CD8-positive, alpha-beta memory T cell (primary cell): ENCODE data around the gene LIMD2. TPM values are rescaled to one million over a fixed set of nuclear protein-coding genes. Genes with fewer than 3 reads are reported as not detected.

ENCODE experiments used
- CTCF ChIA-PET: fragments of 350-600 bp; sonication (Branson Sonifier 250); formaldehyde crosslinking; loops from one replicate; lab custom pipeline; 2021; ENCODE audit warnings: antibody characterized with exemption; lab: Charles Lee
- POLR2A ChIA-PET: fragments of 350-600 bp; sonication (Branson Sonifier 250); formaldehyde crosslinking; loops from one replicate; lab custom pipeline; 2021; ENCODE audit warnings: antibody characterized with exemption; lab: Charles Lee
- DNase-seq, 5 donors: peaks; one replicate each; pipeline versions ENCODE4 v3.0.0 to v3.0.0-alpha.2; 2020 to 2022; ENCODE audit warnings: mixed read lengths in 1 of 5
- H3K27ac ChIP-seq: one replicate; pipeline ENCODE4 v1.7.0; 2013; ENCODE audit warnings: low read depth, mild to moderate bottlenecking, low read length, moderate library complexity
- H3K27me3 ChIP-seq: 2 replicates; pipeline ENCODE4 v1.7.0; 2013; ENCODE audit warnings: low read length, mild to moderate bottlenecking; ENCODE audit not compliant: insufficient read depth, poor library complexity, severe bottlenecking
- H3K36me3 ChIP-seq: 2 replicates; pipeline ENCODE4 v1.7.0; 2013; ENCODE audit warnings: mild to moderate bottlenecking, low read length, moderate library complexity; ENCODE audit not compliant: insufficient read depth
- H3K4me1 ChIP-seq: 2 replicates; pipeline ENCODE4 v1.7.0; 2013; ENCODE audit warnings: mild to moderate bottlenecking, low read length, moderate library complexity; ENCODE audit not compliant: insufficient read depth
- H3K4me3 ChIP-seq: 2 replicates; pipeline ENCODE4 v1.7.0; 2013; ENCODE audit warnings: mild to moderate bottlenecking, low read length
- H3K9me3 ChIP-seq: 2 replicates; pipeline ENCODE4 v1.7.0; 2013; ENCODE audit warnings: mild to moderate bottlenecking, low read length
- H3K27ac Mint-ChIP-seq, 8 donors: one replicate each; pipeline ENCODE4 v1.8.0; 2020 to 2021; ENCODE audit warnings: mixed read lengths in 8 of 8, mild to moderate bottlenecking in 6 of 8, inconsistent platforms in 3 of 8, moderate library complexity in 3 of 8
- H3K27me3 Mint-ChIP-seq, 2 donors: one replicate each; pipeline ENCODE4 v1.8.0; 2020 to 2021; ENCODE audit warnings: mixed read lengths in 2 of 2, mild to moderate bottlenecking in 1 of 2, moderate library complexity in 1 of 2
- H3K36me3 Mint-ChIP-seq, 3 donors: one replicate each; pipeline ENCODE4 v1.8.0; 2020 to 2021; ENCODE audit warnings: mixed read lengths in 3 of 3, inconsistent platforms in 1 of 3, mild to moderate bottlenecking in 1 of 3
- H3K4me1 Mint-ChIP-seq, 3 donors: one replicate each; pipeline ENCODE4 v1.8.0; 2020 to 2021; ENCODE audit warnings: mixed read lengths in 3 of 3, inconsistent platforms in 1 of 3, mild to moderate bottlenecking in 1 of 3
- H3K4me3 Mint-ChIP-seq, 7 donors: one replicate each; pipeline ENCODE4 v1.8.0; 2020 to 2021; ENCODE audit warnings: mixed read lengths in 7 of 7, mild to moderate bottlenecking in 6 of 7, moderate library complexity in 4 of 7, inconsistent platforms in 2 of 7
- H3K9me3 Mint-ChIP-seq, 5 donors: one replicate each; pipeline ENCODE4 v1.8.0; 2020 to 2022; ENCODE audit warnings: mixed read lengths in 5 of 5, mild to moderate bottlenecking in 3 of 5, moderate library complexity in 2 of 5, inconsistent platforms in 1 of 5
- polyA plus RNA-seq: library from polyadenylated mRNA; unstranded; fragments of 300-500 nt; fragmentation: Illumina TruSeq; gene quantifications from one replicate; pipeline ENCODE4 v1.2.3, GENCODE V29; 2021
- total RNA-seq, 2 experiments: library from RNA; stranded (reverse); gene quantifications; one replicate each; pipeline ENCODE4 v1.2.3, GENCODE V29; 2021

The LIMD2 gene
- total and polyA plus RNA-seq, 3 experiments from 2014 or later: 236 to 495 (median 240) TPM

DNA sequence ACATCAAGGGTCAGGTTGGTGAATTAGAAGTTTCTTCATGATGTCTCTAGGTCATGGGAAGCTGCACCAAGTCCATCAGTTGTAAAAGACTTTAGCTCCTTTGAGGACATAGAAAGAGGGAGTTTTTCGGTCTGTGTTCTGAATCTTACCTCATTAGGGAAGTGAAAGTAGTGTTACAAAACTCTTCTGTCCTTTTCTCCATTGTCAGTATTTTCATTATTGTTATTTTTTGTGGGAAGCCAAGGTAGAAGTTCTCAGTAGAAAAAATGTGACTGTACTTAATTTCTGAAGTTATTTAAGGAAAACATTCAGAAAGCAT is 53.5 kb downstream of the LIMD2 start:
- POLR2A ChIA-PET: no interaction called here
- CTCF ChIA-PET: no interaction called here
- H3K27me3 ChIP-seq: no peaks in the 10 kb centered on the region
- Mint-ChIP-seq H3K9me3 (no peaks in the 10 kb centered on the region), H3K36me3 (peaks cover 4 to 71% (median 20%) of the 10 kb centered on the region in 3 donors), H3K27ac (peak overlapping the region in 1 of 8 donors; percentile 30), H3K4me1 (peaks cover 11 to 49% (median 39%) of the 10 kb centered on the region in 3 donors), H3K27me3 (no peaks in the 10 kb centered on the region), H3K4me3 (no peak overlapping the region)
- DNase-seq: no peak
- no peak overlapping the region for H3K27ac ChIP-seq
- peaks cover 5% of the 10 kb centered on the region for H3K4me1 ChIP-seq
- H3K4me3 ChIP-seq: no peak overlapping the region
- H3K36me3 ChIP-seq: peaks cover 12% of the 10 kb centered on the region
- H3K9me3 ChIP-seq: no peaks in the 10 kb centered on the region

Other genes with a start within 250 kb of the LIMD2 start
- gene ACE, start 223.1 kb downstream of the LIMD2 start, total RNA-seq: 1 to 10 TPM; 4.6 to 4.7 TPM
- gene ACE, start 223.1 kb downstream of the LIMD2 start, polyA plus RNA-seq: 5.5 TPM
- not detected for gene KCNH6, start 176.8 kb downstream of the LIMD2 start, total RNA-seq
- gene KCNH6, start 176.8 kb downstream of the LIMD2 start, polyA plus RNA-seq: not detected
- gene DCAF7, start 149.6 kb downstream of the LIMD2 start, total RNA-seq: 100 to 1,000 TPM in 1 of 2 experiments, 10 to 100 TPM in 1; 99.1 to 102 TPM
- gene DCAF7, start 149.6 kb downstream of the LIMD2 start, polyA plus RNA-seq: 82.5 TPM
- 10 to 100 TPM; 35.9 to 40.0 TPM for gene TACO1, start 99.2 kb downstream of the LIMD2 start, total RNA-seq
- 18.3 TPM for gene TACO1, start 99.2 kb downstream of the LIMD2 start, polyA plus RNA-seq
- 10 to 100 TPM; 34.7 to 35.8 TPM for gene MAP3K3, start 77.7 kb downstream of the LIMD2 start, total RNA-seq
- gene MAP3K3, start 77.7 kb downstream of the LIMD2 start, polyA plus RNA-seq: 50.3 TPM
- gene STRADA, start 41.7 kb upstream of the LIMD2 start, total RNA-seq: 10 to 100 TPM; 56.7 to 57.2 TPM
- 22.8 TPM for gene STRADA, start 41.7 kb upstream of the LIMD2 start, polyA plus RNA-seq
- 10 to 100 TPM; 93.0 to 94.5 TPM for gene CCDC47, start 73.5 kb upstream of the LIMD2 start, total RNA-seq
- gene CCDC47, start 73.5 kb upstream of the LIMD2 start, polyA plus RNA-seq: 49.6 TPM
- 100 to 1,000 TPM; 103 to 122 TPM for gene DDX42, start 74.0 kb upstream of the LIMD2 start, total RNA-seq
- gene DDX42, start 74.0 kb upstream of the LIMD2 start, polyA plus RNA-seq: 16.9 TPM
- 100 to 1,000 TPM; 208 to 212 TPM for gene PSMC5, start 127.3 kb upstream of the LIMD2 start, total RNA-seq
- 201 TPM for gene PSMC5, start 127.3 kb upstream of the LIMD2 start, polyA plus RNA-seq
- gene FTSJ3, start 127.5 kb upstream of the LIMD2 start, total RNA-seq: 100 to 1,000 TPM in 1 of 2 experiments, 10 to 100 TPM in 1; 98.1 to 102 TPM
- 34.8 TPM for gene FTSJ3, start 127.5 kb upstream of the LIMD2 start, polyA plus RNA-seq
- gene SMARCD2, start 142.6 kb upstream of the LIMD2 start, total RNA-seq: 100 to 1,000 TPM in 1 of 2 experiments, 10 to 100 TPM in 1; 96.8 to 107 TPM
- gene SMARCD2, start 142.6 kb upstream of the LIMD2 start, polyA plus RNA-seq: 121 TPM
- not detected for gene CSH2, start 173.6 kb upstream of the LIMD2 start, total RNA-seq
- gene CSH2, start 173.6 kb upstream of the LIMD2 start, polyA plus RNA-seq: not detected
- not detected for gene GH2, start 181.8 kb upstream of the LIMD2 start, total RNA-seq
- not detected for gene GH2, start 181.8 kb upstream of the LIMD2 start, polyA plus RNA-seq
- gene CSH1, start 196.4 kb upstream of the LIMD2 start, total RNA-seq: not detected
- not detected for gene CSH1, start 196.4 kb upstream of the LIMD2 start, polyA plus RNA-seq
- not detected for gene CSHL1, start 211.1 kb upstream of the LIMD2 start, total RNA-seq
- gene CSHL1, start 211.1 kb upstream of the LIMD2 start, polyA plus RNA-seq: not detected
- not detected for gene GH1, start 218.7 kb upstream of the LIMD2 start, total RNA-seq
- gene GH1, start 218.7 kb upstream of the LIMD2 start, polyA plus RNA-seq: not detected
- gene CD79B, start 232.2 kb upstream of the LIMD2 start, total RNA-seq: 10 to 100 TPM; 18.1 to 22.2 TPM
- 36.9 TPM for gene CD79B, start 232.2 kb upstream of the LIMD2 start, polyA plus RNA-seq